ENCODE data around the gene CLUH. TPM values are rescaled to one million over a fixed set of nuclear protein-coding genes. Genes with fewer than 3 reads are reported as not detected.

The CLUH gene
- total and polyA plus RNA-seq, 2 donors (not counting 1 experiment from before 2014, with no cell fraction given): 53.1 to 64.6 TPM

- ATAC-seq (ENCODE audit: low read depth) (no peak), DNase-seq (no peak)
- Histone ChIP-seq H3K9ac (ENCODE audit: low read length) (no peak overlapping the region), H2AFZ (ENCODE audit: insufficient read depth, low read depth, low read length, poor library complexity, severe bottlenecking) (no peak overlapping the region), H3K36me3 (replicated peaks in 1 of 2; ENCODE audit: control extremely low read depth in 1 of 2, control insufficient read depth in 1 of 2, extremely low read depth in 1 of 2, insufficient read depth in 2 of 2, low read length in 1 of 2) (no peaks in the 10 kb centered on the region), H3K4me1 (ENCODE audit: control insufficient read depth in 2 of 2, insufficient read depth in 2 of 2, low read length in 2 of 2) (no peaks in the 10 kb centered on the region), H3K4me3 (ENCODE audit: control extremely low read depth in 1 of 5, extremely low read depth in 1 of 5, insufficient read depth in 1 of 5, low read depth in 2 of 5, low read length in 4 of 5) (no peak overlapping the region), H3K79me2 (ENCODE audit: control insufficient read depth, insufficient read depth, low read length) (no peaks in the 10 kb centered on the region), H3K9me3 (ENCODE audit: control extremely low read depth in 1 of 3, control insufficient read depth in 2 of 3, insufficient read depth in 1 of 3, low read length in 2 of 3) (no peaks in the 10 kb centered on the region), H3K27ac (ENCODE audit: low read length in 2 of 2) (no peak overlapping the region), H3K4me2 (replicated peaks; ENCODE audit: low read depth, low read length, poor library complexity, severe bottlenecking) (no peak overlapping the region), H4K20me1 (ENCODE audit: control insufficient read depth, insufficient read depth, low read length, poor library complexity, severe bottlenecking) (no peaks in the 10 kb centered on the region), H3K27me3 (replicated peaks in 1 of 4; ENCODE audit: control extremely low read depth in 1 of 4, control insufficient read depth in 3 of 4, insufficient read depth in 4 of 4, low read length in 3 of 4) (peaks cover 0 to 5% (median 0%) of the 10 kb centered on the region in 4 experiments)
- WGBS (ENCODE audit: insufficient coverage): 93% methylated on average over 3 of the region's 3 CpGs
- no peaks in the 10 kb centered on the region for H3K9me3 Mint-ChIP-seq (ENCODE audit: insufficient read depth)
- no peak for TF ChIP-seq CTCF (IDR thresholded peaks at IDR 0.05)
- TF ChIP-seq EZH2 (IDR thresholded peaks at IDR 0.05; ENCODE audit: borderline replicate concordance, insufficient read depth, low read depth, low read length, poor library complexity, severe bottlenecking): no peak
- intact Hi-C loops (cut with micrococcal nuclease): no loop called here
- no peak overlapping the region for H3K27ac Mint-ChIP-seq
- H3K4me1 Mint-ChIP-seq: no peaks in the 10 kb centered on the region
- H3K4me3 Mint-ChIP-seq: no peak overlapping the region
- H3K27me3 Mint-ChIP-seq: peaks cover 15% of the 10 kb centered on the region
- POLR2A ChIA-PET: interaction anchor here (0.6 kb wide), 1 partner anchor 15 kb away, joined by 3 read pairs; no protein-coding TSS in a partner anchor
- CTCF ChIA-PET: no interaction called here
Measured at GRCh38 chr17:2736956-2737355, 25.4 kb upstream of the CLUH start.

- Mint-ChIP-seq H3K4me3 (no peak overlapping the region), H3K4me1 (no peaks in the 10 kb centered on the region), H3K27me3 (peaks cover 11% of the 10 kb centered on the region), H3K27ac (no peak overlapping the region), H3K9me3 (ENCODE audit: insufficient read depth) (no peaks in the 10 kb centered on the region)
- H3K27ac ChIP-seq (ENCODE audit: low read length in 2 of 2): no peak overlapping the region
- no peaks in the 10 kb centered on the region for H3K4me1 ChIP-seq (ENCODE audit: control insufficient read depth in 2 of 2, insufficient read depth in 2 of 2, low read length in 2 of 2)
- DNase-seq (no peak), ATAC-seq (ENCODE audit: low read depth) (no peak)
- H3K4me3 ChIP-seq (ENCODE audit: control extremely low read depth in 1 of 5, extremely low read depth in 1 of 5, insufficient read depth in 1 of 5, low read depth in 2 of 5, low read length in 4 of 5): no peak overlapping the region
- no peak overlapping the region for H3K9ac ChIP-seq (ENCODE audit: low read length)
- no peaks in the 10 kb centered on the region for H4K20me1 ChIP-seq (ENCODE audit: control insufficient read depth, insufficient read depth, low read length, poor library complexity, severe bottlenecking)
- no peak overlapping the region for H2AFZ ChIP-seq (ENCODE audit: insufficient read depth, low read depth, low read length, poor library complexity, severe bottlenecking)
- 94% methylated on average over 3 of the region's 5 CpGs for WGBS (ENCODE audit: insufficient coverage)
- H3K79me2 ChIP-seq (ENCODE audit: control insufficient read depth, insufficient read depth, low read length): no peaks in the 10 kb centered on the region
- H3K27me3 ChIP-seq (replicated peaks in 1 of 4; ENCODE audit: control extremely low read depth in 1 of 4, control insufficient read depth in 3 of 4, insufficient read depth in 4 of 4, low read length in 3 of 4): peaks cover 0 to 13% (median 0%) of the 10 kb centered on the region in 4 experiments
- TF ChIP-seq EZH2 (IDR thresholded peaks at IDR 0.05; ENCODE audit: borderline replicate concordance, insufficient read depth, low read depth, low read length, poor library complexity, severe bottlenecking) (no peak), CTCF (IDR thresholded peaks at IDR 0.05) (no peak)
- no peak overlapping the region for H3K4me2 ChIP-seq (replicated peaks; ENCODE audit: low read depth, low read length, poor library complexity, severe bottlenecking)
- H3K36me3 ChIP-seq (replicated peaks in 1 of 2; ENCODE audit: control extremely low read depth in 1 of 2, control insufficient read depth in 1 of 2, extremely low read depth in 1 of 2, insufficient read depth in 2 of 2, low read length in 1 of 2): no peaks in the 10 kb centered on the region
- intact Hi-C loops (cut with micrococcal nuclease): no loop called here
- CTCF ChIA-PET: no interaction called here
- POLR2A ChIA-PET: no interaction called here
- no peaks in the 10 kb centered on the region for H3K9me3 ChIP-seq (ENCODE audit: control extremely low read depth in 1 of 3, control insufficient read depth in 2 of 3, insufficient read depth in 1 of 3, low read length in 2 of 3)
Measured at GRCh38 chr17:2735896-2736295, 24.3 kb upstream of the CLUH start.

All from B cell (primary cell).